HG02623 (cell line): ENCODE measurements around the gene WNT2B.

Experiments
- ATAC-seq: cut with Tn5 transposase; IDR thresholded peaks from one replicate; pipeline ENCODE4 v1.9.1; 2021; ENCODE audit warnings: moderate library complexity; ENCODE audit not compliant: unreplicated experiment

The WNT2B gene

DNA sequence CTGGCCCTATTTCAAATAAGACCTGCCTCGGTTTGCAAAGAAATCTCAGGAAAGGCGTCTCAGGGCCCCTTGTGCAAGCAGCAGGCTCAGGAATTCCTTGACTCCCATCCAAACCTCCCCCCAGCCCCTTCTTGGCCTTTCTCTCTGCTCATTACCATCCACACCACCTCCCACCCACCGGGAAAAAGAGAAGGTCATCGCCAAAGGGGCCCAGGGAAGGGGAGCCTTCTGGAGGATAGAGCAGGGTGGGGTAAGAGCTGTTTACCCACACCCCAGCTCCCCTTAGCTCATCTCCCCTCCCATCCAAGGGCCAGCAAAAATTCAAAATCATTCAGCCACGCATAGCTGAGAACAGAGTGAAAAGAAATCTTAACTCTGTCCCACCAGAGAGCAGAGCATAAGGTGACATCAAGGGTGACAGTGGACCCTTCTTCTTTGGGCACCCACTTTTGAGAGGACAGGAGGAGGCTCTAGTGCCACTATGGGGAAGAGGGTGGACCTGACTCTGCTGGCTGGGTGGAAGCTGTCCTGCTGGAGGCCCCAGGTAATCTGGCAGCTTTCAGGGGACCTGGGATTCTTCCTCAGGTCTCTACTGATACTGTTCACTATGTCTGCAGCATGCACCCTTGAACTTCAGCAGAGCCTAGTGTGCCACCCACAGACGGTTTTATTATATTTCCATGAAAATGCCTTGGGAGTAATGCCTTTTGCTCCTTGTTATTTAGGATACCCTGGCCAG, 3.9 kb upstream of the WNT2B start:
- no peak for ATAC-seq

DNA sequence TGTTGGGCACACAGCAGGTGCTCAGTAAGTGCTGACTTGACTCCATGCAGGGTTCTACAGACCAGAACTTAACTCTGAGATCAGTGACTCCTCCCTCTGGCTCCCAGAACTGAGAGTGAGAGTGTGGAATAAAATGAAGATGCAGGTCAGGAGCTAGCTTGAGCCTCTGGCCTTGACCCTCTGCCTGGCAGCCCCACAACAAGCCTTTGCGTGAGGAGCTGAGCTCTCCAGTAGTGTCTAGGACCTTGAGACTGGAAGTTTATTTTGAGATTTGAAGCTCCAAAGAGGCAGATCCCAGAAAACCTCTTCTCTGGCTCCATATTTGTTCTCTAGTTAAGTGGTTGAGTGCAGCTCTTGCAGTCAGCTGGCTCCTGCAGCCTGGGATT, 3.4 kb upstream of the WNT2B start:
- ATAC-seq = no peak

DNA sequence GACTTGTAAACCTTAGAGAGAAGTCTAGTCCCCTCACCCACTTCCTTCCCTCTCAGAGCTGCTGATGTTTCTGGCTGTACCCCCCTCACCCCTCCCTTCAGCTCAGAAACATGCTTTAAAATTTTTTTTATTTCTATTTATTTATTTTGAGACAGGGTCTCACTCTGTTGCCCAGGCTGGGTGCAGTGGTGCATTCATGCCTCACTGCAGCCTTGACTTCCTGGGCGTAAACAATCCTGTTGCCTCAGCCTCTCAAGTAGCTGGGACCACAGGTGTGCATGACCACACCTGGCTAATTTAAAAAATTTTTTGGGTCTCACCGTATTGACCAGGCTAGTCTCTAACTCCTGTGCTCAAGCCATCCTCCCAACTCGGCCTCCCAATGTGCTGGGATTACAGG, 2.9 kb upstream of the WNT2B start:
- ATAC-seq = no peak

DNA sequence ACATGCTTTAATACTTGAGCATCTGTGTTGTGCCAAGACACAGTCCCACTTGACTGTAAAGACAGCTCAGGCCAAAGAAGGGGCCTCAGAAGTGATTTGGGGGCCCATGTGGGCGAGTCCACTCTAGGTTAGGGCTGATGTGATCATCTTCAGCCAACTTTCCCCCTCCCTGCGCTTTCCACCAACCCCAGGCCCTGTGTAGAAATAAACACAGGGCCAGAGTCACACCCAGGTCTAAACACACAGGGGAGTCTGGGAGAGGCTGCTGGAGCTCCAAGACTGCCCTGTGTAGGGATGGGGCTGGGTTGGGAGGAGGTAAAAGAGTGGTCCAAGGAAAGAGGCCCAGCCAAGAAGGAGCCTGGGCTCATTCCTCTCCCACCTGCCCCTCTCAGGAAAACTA, 2.5 kb upstream of the WNT2B start:
- ATAC-seq = no peak

DNA sequence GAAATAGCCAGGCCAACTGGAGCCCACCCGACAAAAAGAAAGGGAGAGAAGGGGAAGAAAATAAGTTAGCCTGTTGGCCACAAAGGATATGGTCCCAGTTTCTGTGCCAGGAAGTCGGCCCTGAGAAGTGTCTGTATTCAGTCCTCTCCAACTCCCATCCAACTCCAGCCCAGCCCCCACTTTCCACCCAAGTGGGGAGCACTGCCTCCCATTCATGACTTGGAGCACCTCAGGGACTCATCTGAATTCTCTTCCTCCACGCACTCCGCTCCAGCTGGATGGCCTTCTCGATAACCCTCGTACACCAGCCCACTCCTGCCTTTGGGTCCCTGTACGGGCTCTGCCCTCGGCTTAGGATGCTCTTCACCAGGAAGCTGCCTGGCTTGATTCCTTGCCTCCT, 2.0 kb upstream of the WNT2B start:
- ATAC-seq = no peak

DNA sequence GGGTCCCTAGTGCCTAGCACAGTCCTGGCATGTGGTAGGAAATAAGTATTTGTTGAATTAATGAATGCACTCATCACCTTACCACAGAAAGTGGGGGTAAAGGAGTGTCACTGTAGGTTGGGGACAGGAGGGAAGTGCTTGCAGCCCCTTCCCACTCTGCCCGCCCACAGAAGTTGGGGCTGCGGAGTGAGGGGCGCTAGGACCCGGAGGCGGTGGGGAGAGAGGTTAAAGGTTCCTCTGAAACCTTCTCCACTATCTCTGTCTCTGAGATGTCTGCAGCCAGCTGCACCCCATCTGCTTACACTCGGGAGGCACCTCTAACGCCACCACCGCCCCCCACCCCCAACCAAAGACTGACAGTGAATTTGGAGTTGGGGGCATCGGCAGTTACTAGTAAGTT, 1.4 kb upstream of the WNT2B start:
- no peak for ATAC-seq

DNA sequence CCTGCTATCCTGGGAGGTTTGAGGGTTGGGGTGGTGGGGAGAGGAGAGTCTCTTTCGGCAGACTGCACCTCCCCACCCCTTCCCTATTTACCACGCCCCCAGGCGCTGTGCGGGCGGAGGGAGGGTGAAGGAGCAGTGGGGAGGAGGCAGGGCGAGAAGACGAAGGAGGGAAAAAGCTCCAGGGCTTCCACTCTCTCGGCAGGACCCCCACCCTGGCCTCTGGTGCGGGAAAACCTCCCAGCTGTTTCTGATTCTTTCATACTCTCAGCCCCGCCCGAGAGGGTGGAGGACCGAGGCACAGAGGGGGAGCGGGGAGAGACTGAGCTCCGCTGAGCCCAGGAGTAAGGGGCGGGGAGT, 866 bp upstream of the WNT2B start:
- no peak for ATAC-seq

DNA sequence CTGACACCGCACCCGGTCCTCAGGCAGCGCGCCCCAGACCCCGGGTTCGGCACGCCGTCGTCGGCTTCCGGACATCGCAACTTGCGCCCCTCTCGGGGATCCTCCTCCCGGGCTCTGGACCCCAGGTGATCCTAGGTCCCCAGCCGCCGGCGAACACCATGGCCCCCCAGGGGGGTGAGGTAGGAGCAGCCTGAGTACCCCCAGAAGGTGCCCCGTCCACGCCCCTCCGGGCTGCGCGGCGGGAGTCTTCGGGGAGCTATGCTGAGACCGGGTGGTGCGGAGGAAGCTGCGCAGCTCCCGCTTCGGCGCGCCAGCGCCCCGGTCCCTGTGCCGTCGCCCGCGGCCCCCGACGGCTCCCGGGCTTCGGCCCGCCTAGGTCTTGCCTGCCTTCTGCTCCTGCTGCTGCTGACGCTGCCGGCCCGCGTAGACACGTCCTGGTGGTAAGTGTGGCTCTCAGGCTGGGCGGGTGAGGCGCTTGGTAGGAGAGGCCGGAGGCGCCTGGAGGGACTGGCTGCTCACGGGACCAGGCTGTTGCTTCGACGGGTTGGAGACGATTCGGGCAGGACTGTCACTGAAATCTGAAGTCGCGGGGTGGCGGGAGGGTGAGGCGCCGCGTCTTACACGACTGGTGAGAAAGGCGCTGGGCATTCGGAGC, 367 bp downstream of the WNT2B start:
- ATAC-seq = no peak

DNA sequence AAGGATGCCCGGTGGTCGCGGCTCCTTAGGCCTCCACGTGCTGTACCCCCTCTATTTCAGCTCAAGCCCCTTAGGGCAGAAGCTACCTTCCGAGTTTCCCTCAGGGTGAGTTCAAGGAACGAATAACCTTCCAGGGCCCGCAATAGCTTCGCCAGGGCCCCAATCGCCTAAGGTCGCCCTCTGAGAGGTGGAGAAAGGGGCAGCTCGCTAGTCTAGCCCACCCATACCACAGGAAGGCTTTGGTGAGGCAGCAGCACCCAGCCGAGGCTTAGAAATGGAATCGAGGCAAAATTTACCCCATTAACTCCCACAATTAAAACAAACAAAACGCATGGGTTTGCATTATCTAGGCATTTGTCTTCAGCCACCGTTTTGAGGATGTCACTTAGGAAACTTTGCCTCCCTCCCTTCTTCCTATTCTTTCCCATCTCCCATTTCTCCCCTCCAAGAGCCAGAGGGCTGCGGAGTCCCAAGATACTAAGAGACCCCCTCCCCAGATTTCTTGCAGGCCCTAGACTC, 954 bp downstream of the WNT2B start:
- ATAC-seq = no peak

DNA sequence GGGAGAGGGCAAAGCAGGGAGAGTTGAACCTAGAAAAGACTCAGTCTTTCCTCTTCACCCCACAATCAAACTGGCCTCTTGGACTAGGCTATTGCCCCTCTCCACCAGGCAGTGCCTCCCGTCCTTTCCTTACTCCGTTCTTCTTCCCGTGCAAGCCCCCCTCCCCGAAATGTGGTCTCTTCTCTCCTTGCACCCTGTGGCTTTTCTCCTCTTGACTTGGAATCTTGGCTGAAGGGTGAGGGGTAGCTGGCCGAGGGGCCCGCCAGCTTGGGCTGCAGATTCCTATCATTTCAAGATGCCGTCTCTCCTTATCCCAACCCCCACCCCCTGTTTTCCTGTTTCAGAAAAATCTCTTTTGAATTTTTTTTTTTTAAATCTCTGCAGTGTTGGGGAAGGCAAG, 1.6 kb downstream of the WNT2B start:
- no peak for ATAC-seq

DNA sequence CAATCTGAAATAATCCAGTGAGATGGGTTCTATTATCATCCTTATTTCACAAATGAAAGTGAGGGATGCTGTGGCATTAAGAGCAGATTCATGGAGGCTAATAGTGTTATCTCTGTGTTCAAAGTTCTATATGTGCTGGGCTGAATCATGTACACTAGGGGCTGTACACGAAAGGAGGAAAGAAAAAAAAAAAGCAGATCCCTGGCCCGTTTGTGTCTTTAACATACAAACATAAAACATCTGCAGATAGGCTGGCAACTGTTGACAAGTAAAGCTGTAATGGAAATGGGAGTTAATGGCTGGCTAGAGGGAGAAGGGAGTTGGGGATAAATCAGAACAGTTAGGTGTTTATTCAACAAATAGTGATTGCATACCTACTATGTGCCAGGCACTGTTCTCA, 3.1 kb downstream of the WNT2B start:
- no peak for ATAC-seq

DNA sequence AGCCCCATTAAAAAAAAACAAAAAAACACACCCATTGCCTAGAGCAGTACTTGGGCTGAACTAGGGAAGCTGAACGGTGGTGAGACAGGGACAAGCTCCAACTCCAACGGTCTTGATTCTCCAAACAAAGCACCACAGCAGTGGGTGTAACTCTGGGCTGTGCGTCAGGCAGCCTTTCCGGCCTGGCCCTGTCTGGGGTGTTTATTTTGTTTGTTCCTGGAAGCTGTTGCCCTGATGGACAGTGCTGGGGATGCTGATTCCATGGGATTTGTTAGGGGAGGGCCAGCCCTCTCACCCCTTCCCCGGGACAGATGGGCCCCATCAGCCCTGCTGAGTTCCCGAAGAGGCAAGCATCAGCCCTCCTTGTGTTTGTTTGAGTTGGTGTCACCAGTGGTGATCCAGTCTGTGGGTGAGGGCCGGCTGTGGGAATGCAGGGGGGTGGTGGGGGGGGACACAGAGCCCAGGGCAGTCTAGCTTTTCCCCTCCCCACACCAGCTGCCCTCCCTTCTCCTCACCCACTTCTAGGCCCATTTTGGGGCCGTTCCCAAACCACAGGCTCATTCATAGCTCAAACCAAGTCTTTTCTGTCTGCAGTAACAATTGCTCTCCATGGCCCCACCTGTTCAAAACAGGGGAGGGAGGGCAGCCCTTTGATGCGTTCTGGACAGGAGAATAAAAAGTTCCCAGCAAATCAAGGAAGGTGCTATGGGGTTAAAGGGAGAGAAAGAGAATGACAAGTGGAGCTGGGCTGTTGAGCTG, 4.5 kb downstream of the WNT2B start:
- ATAC-seq = no peak

DNA sequence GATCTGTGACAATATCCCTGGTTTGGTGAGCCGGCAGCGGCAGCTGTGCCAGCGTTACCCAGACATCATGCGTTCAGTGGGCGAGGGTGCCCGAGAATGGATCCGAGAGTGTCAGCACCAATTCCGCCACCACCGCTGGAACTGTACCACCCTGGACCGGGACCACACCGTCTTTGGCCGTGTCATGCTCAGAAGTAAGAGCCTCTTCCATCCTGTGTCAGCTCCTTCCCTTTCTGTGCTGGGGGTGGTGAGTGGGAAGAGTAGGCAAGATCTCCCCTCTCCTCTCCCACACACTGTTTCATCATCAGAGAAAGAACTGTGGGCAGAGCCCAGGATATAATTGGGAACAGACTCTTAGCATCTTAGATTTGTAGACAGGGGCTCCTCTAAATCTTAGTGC, 6.1 kb downstream of the WNT2B start:
- no peak for ATAC-seq

DNA sequence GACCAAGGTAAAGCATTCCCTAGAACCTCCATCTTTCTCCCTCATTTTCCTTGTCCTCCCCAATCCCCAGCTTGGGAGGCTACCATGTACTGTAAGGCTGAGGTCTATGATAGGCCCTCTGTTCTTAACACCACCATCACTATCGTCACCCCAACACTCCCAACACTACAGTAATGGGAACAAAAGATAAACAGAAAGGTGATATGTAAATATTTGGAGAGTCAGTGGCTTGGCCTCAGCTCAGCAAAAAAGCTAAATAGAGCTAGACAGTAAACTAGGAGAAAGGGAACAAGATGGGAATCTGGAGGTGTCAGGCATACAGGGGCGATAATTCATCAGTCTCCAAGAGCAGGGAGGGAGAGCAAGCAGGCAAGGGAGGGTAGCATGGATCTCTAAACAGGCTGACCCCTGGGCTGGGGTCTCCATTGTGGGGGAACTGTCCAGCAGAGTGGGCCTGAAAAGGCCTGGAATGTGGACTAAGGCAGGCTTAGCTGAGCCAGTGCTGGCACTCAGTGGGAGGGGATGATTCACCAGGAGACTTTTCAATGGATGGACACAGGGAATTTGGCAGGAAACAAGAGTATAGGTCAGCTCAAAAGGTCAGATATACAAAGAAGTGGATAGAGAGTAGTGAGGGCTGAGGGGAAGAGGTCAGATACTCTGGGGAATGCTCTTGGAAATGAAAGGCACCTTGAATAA, 6.7 kb downstream of the WNT2B start:
- no peak for ATAC-seq

DNA sequence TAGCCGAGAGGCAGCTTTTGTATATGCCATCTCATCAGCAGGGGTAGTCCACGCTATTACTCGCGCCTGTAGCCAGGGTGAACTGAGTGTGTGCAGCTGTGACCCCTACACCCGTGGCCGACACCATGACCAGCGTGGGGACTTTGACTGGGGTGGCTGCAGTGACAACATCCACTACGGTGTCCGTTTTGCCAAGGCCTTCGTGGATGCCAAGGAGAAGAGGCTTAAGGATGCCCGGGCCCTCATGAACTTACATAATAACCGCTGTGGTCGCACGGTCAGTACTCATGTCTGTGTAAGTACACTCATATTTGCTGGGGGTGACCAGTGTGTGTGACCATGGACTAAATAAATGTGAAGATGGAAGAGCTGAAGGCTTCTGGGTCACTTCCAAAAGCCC, 7.4 kb downstream of the WNT2B start:
- no peak for ATAC-seq

DNA sequence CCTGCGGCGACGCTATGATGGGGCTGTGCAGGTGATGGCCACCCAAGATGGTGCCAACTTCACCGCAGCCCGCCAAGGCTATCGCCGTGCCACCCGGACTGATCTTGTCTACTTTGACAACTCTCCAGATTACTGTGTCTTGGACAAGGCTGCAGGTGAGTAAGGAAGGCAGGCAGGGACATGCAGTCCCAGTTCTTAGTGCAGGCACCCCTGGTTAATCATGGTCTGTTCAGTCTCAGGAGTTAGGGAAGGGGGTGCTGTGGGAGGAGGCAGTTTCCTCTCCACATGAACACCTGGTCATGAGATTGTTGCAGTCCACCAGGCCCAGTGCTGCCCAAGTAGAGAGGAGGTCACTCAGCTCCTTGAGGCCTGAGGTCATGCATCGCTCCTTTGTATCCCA, 8.5 kb downstream of the WNT2B start:
- ATAC-seq = no peak

DNA sequence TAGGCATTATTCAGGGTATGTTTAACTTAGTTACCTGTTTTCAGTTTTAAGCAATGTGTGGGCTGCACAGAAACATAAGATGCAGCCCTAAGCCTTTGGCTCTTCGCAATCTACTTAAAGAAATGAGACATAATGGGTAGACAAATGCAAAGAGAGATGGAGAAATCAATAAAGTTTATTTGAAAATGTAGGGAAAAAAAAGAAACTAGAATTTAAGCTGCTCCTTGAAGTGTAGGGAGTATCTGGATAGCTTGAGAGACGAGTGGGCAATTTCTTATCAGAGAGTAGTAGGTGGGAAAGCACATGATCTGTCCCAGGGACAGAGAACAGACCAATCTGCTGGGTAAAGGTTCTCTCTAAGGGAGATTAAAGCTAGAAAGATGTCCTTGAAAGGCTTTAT, 8.9 kb downstream of the WNT2B start:
- no peak for ATAC-seq

DNA sequence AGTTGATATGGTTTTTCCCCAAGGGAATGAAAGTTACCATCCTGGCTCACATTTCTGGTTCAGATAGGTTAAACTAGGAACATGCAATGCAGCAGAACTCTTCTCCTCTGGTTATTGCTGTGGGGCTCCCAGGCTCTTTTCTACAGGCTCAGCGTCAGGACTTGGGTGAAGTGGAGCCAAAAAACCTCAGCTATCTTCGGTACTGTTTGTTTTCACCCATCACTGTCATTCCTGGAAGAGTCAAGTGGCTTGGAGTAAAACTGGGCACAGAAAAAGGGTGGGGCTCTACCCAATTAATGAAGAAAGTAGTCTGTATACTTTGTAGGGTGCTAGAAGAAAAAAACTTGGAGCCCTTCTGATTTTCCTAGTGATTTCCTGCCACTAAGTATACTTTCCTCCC, 9.4 kb downstream of the WNT2B start:
- no peak for ATAC-seq

DNA sequence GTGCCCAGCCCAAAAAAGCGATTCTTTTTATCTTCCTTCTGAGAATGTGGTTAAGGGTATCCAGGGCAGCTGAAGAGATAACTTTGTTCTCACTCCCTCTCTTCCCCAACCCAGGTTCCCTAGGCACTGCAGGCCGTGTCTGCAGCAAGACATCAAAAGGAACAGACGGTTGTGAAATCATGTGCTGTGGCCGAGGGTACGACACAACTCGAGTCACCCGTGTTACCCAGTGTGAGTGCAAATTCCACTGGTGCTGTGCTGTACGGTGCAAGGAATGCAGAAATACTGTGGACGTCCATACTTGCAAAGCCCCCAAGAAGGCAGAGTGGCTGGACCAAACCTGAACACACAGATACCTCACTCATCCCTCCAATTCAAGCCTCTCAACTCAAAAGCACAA, 11.4 kb downstream of the WNT2B start:
- no peak for ATAC-seq

DNA sequence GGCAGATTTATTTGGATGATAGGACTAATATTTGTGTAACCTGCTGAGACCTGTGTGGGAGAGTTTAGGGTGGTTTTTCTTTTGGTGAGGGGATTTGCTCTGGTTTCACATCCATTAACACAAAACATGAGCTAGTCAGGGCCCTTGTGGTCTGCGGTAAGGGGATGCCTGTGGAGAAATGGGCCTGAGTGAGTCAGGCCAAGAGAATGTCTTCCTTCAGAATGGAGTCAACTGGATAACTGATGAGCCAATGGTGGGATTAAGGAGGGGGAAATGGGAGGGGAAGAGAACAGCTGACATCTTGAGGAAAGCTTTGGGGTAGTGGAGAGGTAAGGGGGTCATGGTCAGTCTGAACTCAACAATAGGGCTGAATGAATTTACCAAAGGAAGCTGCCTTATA, 13.9 kb downstream of the WNT2B start:
- no peak for ATAC-seq

DNA sequence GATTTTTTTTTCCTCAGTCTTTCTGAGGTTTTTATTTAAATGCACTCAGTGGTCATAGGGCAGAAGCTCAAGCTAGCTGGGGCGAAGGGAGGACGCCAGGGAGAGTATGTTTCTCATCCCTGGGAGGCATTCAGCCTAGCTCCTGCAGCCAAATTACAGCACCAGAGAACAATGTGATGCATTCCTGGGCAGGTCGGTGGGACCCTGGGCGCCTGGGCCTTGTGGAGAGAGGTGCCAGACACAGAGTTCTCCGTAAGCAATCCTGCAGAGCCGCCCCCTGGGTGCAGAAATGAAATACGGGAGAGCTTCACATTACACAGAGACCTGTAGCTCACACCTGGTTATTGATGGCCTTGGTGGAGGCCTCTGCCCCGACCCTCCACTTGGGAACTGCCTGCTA, 15.5 kb downstream of the WNT2B start:
- ATAC-seq = no peak

DNA sequence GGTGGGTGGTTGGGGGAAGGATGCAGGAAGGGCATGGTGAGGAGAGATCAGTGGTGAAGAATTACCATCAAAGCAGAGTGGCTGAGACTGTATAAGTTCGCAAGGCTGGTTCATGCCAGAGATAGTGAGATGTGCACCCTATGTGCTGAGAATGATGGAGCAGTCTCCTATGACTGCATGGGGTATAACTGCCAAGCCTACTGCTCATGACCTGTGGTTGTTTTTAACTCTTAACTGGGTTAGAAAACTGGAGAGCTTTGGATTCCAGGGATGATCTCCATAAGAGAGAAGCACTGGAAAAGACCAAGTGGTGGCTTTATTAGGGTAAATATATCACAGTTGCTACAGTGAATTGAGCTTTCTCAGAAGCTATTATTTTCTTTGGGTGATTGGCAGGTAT, 16.2 kb downstream of the WNT2B start:
- no peak for ATAC-seq
